BJ (cell line): Measurements from ENCODE around the gene PHKB. TPM values are rescaled to one million over a fixed set of nuclear protein-coding genes. Genes with fewer than 3 reads are reported as not detected.

Experiments
- CTCF ChIA-PET: fragments of 350-600 bp; formaldehyde crosslinking; extraction: SDS; loops from one replicate; lab custom pipeline; 2021; ENCODE audit warnings: antibody characterized with exemption, inconsistent platforms; lab: Yijun Ruan, JAX
- POLR2A ChIA-PET: fragments of 300-600 bp; sonication (Branson Sonifier 250); formaldehyde crosslinking; extraction: SDS; loops from one replicate; lab custom pipeline; 2021; ENCODE audit warnings: antibody characterized with exemption; lab: Charles Lee
- DNase-seq: peaks from one replicate; pipeline ENCODE4 v3.0.0-alpha.2; 2011; ENCODE audit warnings: low read depth
- H3K27me3 ChIP-seq: 2 replicates; pipeline ENCODE4 v1.6.0; 2011; ENCODE audit warnings: low read length; ENCODE audit not compliant: control insufficient read depth, insufficient read depth
- H3K36me3 ChIP-seq: 2 replicates; pipeline ENCODE4 v1.5.1; 2011; ENCODE audit warnings: low read length; ENCODE audit not compliant: control insufficient read depth, insufficient read depth
- H3K4me3 ChIP-seq: 2 replicates; pipeline ENCODE4 v1.5.1; 2011; ENCODE audit warnings: low read depth, mild to moderate bottlenecking, control low read depth, low read length
- polyA plus RNA-seq: library from polyadenylated mRNA; depleted of rRNA; stranded (reverse); fragments of >200 nt; gene quantifications from 2 replicates; pipeline ENCODE4 v1.2.3, GENCODE V29; 2011
- TF ChIP-seq, protein P1 (sequence below): IDR thresholded peaks from 2 replicates; pipeline ENCODE4 v1.5.1; 2011; ENCODE audit warnings: low read depth, mild to moderate bottlenecking, control low read depth, inconsistent platforms, low read length, moderate library complexity; ENCODE audit not compliant: insufficient read depth

PHKB gene
- polyA plus RNA-seq, 1 experiment = 44.9 TPM

DNA sequence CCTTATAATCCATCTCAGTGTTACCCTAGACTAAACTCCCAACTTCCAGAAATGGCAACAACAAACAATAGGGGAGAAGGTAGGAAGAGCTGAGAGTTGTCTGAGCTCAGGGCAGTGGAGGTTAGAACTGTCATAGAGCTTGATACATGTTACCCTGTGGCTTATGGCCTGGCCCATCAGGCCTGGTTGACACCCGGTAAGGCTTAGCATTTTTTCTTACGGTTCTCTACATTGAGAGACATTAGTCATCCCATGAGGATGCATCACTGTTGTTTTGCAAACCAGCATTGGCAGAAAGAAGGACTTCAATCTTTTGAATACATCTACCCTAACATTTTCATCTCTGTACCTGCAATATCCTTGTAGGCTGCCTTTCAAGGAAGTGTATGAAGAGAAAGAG, 226.6 kb downstream of the PHKB start:
- ChIA-PET POLR2A (no interaction called here), CTCF (interaction anchor here (1.0 kb wide), 1 partner anchor 15 kb away, joined by 3 read pairs; no protein-coding TSS in a partner anchor)
- no peaks in the 10 kb centered on the region for H3K27me3 ChIP-seq
- TF ChIP-seq, protein P1, sequence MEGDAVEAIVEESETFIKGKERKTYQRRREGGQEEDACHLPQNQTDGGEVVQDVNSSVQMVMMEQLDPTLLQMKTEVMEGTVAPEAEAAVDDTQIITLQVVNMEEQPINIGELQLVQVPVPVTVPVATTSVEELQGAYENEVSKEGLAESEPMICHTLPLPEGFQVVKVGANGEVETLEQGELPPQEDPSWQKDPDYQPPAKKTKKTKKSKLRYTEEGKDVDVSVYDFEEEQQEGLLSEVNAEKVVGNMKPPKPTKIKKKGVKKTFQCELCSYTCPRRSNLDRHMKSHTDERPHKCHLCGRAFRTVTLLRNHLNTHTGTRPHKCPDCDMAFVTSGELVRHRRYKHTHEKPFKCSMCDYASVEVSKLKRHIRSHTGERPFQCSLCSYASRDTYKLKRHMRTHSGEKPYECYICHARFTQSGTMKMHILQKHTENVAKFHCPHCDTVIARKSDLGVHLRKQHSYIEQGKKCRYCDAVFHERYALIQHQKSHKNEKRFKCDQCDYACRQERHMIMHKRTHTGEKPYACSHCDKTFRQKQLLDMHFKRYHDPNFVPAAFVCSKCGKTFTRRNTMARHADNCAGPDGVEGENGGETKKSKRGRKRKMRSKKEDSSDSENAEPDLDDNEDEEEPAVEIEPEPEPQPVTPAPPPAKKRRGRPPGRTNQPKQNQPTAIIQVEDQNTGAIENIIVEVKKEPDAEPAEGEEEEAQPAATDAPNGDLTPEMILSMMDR = no peak
- no peaks in the 10 kb centered on the region for H3K36me3 ChIP-seq
- no peak for DNase-seq
- no peak overlapping the region for H3K4me3 ChIP-seq

DNA sequence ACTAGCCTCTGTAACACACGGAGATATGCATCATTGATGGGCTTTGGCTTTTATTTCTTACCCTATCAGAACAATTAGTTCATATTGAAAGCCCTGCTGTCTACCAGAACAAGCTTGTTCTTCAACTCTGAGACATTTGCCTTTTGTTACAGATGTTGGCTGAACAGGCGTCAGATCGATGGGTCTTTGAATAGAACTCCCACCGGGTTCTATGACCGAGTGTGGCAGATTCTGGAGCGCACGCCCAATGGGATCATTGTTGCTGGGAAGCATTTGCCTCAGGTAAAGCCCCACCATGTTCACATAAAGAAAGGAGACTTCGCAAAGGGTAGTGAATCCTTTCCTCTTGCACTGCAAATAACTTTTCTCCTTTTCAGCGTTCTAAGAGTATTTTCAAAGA, 232.1 kb downstream of the PHKB start:
- TF ChIP-seq, protein P1 = no peak
- no peaks in the 10 kb centered on the region for H3K27me3 ChIP-seq
- ChIA-PET CTCF (no interaction called here), POLR2A (no interaction called here)
- DNase-seq = no peak
- no peak overlapping the region for H3K4me3 ChIP-seq
- peaks cover 5% of the 10 kb centered on the region for H3K36me3 ChIP-seq

DNA sequence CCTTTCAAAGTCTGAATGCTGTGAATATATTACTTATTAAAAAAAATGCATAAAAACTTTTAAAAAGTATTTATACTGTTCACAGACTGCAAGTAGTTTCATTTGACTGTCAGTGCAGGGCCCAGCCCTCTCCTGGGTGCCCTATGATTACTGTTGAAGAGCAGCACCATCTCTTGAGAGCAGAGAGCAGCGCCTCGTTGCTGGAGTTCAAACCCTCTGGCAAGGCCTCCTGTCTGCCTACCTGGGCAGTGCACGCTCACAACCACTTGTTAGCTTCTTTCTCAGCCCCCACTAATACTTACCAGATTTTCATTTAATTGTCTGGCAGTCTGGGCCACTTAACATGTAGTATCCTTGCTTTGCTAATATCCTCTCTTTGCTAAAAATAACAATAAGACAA, 233.4 kb downstream of the PHKB start:
- Histone ChIP-seq H3K27me3 (no peaks in the 10 kb centered on the region), H3K4me3 (no peak overlapping the region), H3K36me3 (peaks cover 7% of the 10 kb centered on the region)
- ChIA-PET POLR2A (no interaction called here), CTCF (no interaction called here)
- TF ChIP-seq, protein P1 = no peak
- DNase-seq = no peak

DNA sequence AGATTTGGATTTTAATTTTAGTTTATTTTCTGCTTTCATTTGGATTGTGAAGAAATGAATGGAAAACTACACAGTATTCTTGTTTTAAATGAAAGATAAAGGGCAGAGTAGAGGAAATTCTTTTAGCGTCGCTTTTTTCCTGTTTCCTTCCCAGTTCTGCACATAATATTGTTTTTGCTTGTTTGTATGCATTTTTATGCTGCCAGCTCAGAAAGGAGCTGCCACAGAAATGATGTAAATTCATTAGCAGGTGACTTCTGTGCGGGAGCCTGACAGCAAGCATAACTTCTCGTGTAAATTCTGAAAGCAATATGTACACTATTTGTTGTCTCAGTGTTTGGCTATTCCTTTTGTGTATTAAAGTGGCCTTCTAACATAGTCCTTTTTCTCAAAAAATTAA, 234.6 kb downstream of the PHKB start:
- CTCF ChIA-PET = interaction anchor here (0.8 kb wide), 1 partner anchor 50 kb away, joined by 5 read pairs; no protein-coding TSS in a partner anchor

DNA sequence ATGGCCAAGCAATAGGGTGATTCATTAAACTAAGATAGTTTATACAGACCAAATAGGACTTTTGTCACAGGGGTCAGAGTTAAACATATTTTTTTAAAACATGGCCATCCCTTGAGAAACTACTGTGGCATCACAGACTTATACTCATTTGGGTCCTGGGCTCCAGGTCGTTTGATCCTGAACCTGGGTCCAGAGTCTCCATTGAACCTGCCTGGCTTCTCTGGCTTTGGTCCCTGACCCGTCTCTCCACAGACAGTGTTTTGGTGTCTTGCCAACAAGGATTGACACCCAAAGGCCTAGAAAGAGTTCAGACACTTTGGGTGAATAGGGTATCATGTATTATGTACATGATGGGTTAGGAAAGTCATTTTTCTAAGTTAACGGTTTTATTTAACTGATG, 236.7 kb downstream of the PHKB start:
- CTCF ChIA-PET = no interaction called here
- Histone ChIP-seq H3K27me3 (no peaks in the 10 kb centered on the region), H3K36me3 (peaks cover 7% of the 10 kb centered on the region), H3K4me3 (no peak overlapping the region)
- DNase-seq = no peak
- POLR2A ChIA-PET = no interaction called here
- TF ChIP-seq, protein P1 = no peak

More for the DNA sequence above, 234.6 kb downstream of the PHKB start:
- no peaks in the 10 kb centered on the region for H3K27me3 ChIP-seq
- H3K36me3 ChIP-seq = peaks cover 7% of the 10 kb centered on the region
- H3K4me3 ChIP-seq = no peak overlapping the region
- POLR2A ChIA-PET = no interaction called here
- TF ChIP-seq, protein P1 = no peak
- no peak for DNase-seq
